IMR-90 (cell line): ENCODE measurements around the gene HOXD9. TPM values are rescaled to one million over a fixed set of nuclear protein-coding genes. Genes with fewer than 3 reads are reported as not detected.

Experiments
- ATAC-seq: fragments of 200-7000 bp; cut with Tn5 transposase; 2 replicates; pipeline ENCODE4 v1.9.1; 2020; ENCODE audit warnings: low read depth, mild to moderate bottlenecking, moderate library complexity
- BruUV-seq: library from RNA; stranded (reverse); fragments of 400-500 nt; replicated peaks from 2 replicates; lab custom pipeline; 2021; lab: Mats Ljungman, UMichigan
- CTCF ChIA-PET: fragments of 300-600 bp; formaldehyde crosslinking; extraction: SDS; loops from one replicate; lab custom pipeline; 2021; ENCODE audit warnings: antibody characterized with exemption; lab: Yijun Ruan, JAX
- POLR2A ChIA-PET: fragments of 300-600 bp; sonication (Branson Sonifier 250); formaldehyde crosslinking; loops from one replicate; lab custom pipeline; 2022; ENCODE audit warnings: antibody characterized with exemption; ENCODE audit not compliant: unreplicated experiment; lab: Charles Lee
- DNase-seq: peaks from one replicate; pipeline ENCODE4 v3.0.0; 2013
- H2AFZ ChIP-seq: replicated peaks from 2 replicates; pipeline ENCODE3; 2013; ENCODE audit warnings: low read length, mild to moderate bottlenecking; ENCODE audit not compliant: poor library complexity
- H2AK5ac ChIP-seq: 2 replicates; pipeline ENCODE4 v1.6.1; 2013; ENCODE audit warnings: low read depth, low read length, inconsistent platforms
- H2AK9ac ChIP-seq: replicated peaks from 2 replicates; pipeline ENCODE3; 2013; ENCODE audit warnings: mild to moderate bottlenecking, low read depth, low read length, moderate library complexity; ENCODE audit not compliant: poor library complexity
- H2BK120ac ChIP-seq: 2 replicates; pipeline ENCODE4 v1.6.1; 2013; ENCODE audit warnings: low read depth, low read length, inconsistent platforms
- H2BK15ac ChIP-seq: 3 replicates; pipeline ENCODE4 v1.6.1; 2013; ENCODE audit warnings: low read depth, low read length, inconsistent platforms
- H2BK20ac ChIP-seq: 2 replicates; pipeline ENCODE4 v1.6.1; 2013; ENCODE audit warnings: low read depth, mild to moderate bottlenecking, inconsistent platforms, low read length, moderate library complexity
- H2BK5ac ChIP-seq: 2 replicates; pipeline ENCODE4 v1.6.1; 2013; ENCODE audit warnings: mild to moderate bottlenecking, low read depth, low read length, inconsistent platforms; ENCODE audit not compliant: poor library complexity, severe bottlenecking
- H3K14ac ChIP-seq: replicated peaks from 2 replicates; pipeline ENCODE4 v1.6.1; 2013; ENCODE audit warnings: low read depth, low read length, inconsistent platforms
- H3K18ac ChIP-seq: 2 replicates; pipeline ENCODE4 v1.6.1; 2013; ENCODE audit warnings: low read depth, low read length, control low read depth
- H3K23ac ChIP-seq: 2 replicates; pipeline ENCODE4 v1.6.1; 2013; ENCODE audit warnings: low read depth, low read length, inconsistent platforms
- H3K27ac ChIP-seq: 2 replicates; pipeline ENCODE4 v1.5.1; 2013; ENCODE audit warnings: mild to moderate bottlenecking, control low read depth, low read length; ENCODE audit not compliant: insufficient read depth
- H3K27me3 ChIP-seq: 2 replicates; pipeline ENCODE4 v1.6.1; 2013; ENCODE audit warnings: low read length; ENCODE audit not compliant: control insufficient read depth, insufficient read depth
- H3K36me3 ChIP-seq: 2 replicates; pipeline ENCODE4 v1.6.1; 2013; ENCODE audit warnings: low read length, mixed read lengths; ENCODE audit not compliant: control insufficient read depth, insufficient read depth
- H3K4ac ChIP-seq: 2 replicates; pipeline ENCODE4 v1.6.1; 2013; ENCODE audit warnings: low read depth, low read length, inconsistent platforms
- H3K4me1 ChIP-seq: 2 replicates; pipeline ENCODE4 v1.6.1; 2013; ENCODE audit warnings: low read length, mixed read lengths; ENCODE audit not compliant: control insufficient read depth, insufficient read depth
- H3K4me2 ChIP-seq: 2 replicates; pipeline ENCODE4 v1.6.1; 2013; ENCODE audit warnings: low read depth, mild to moderate bottlenecking, control low read depth, low read length, moderate library complexity
- H3K4me3 ChIP-seq: 2 replicates; pipeline ENCODE4 v1.5.1; 2013; ENCODE audit warnings: low read depth, mild to moderate bottlenecking, control low read depth, low read length, moderate library complexity; ENCODE audit not compliant: insufficient read depth
- H3K56ac ChIP-seq: 2 replicates; pipeline ENCODE4 v1.6.1; 2013; ENCODE audit warnings: low read length, inconsistent platforms; ENCODE audit not compliant: insufficient read depth; ENCODE audit errors: extremely low read depth
- H3K79me1 ChIP-seq, 2 experiments: 2 replicates each; pipeline ENCODE4 v1.6.1; 2013; ENCODE audit warnings: low read length in 2 of 2, inconsistent platforms in 1 of 2, low read depth in 1 of 2
- H3K9ac ChIP-seq: 2 replicates; pipeline ENCODE4 v1.6.1; 2013; ENCODE audit warnings: low read depth, low read length, control low read depth
- H3K9me1 ChIP-seq: 2 replicates; pipeline ENCODE4 v1.6.1; 2013; ENCODE audit warnings: low read length, inconsistent platforms; ENCODE audit not compliant: insufficient read depth
- H3K9me3 ChIP-seq: 2 replicates; pipeline ENCODE4 v1.6.1; 2013; ENCODE audit warnings: low read length; ENCODE audit not compliant: control insufficient read depth, insufficient read depth
- H4K20me1 ChIP-seq: 2 replicates; pipeline ENCODE4 v1.6.1; 2013; ENCODE audit warnings: low read length, inconsistent platforms; ENCODE audit not compliant: insufficient read depth
- H4K5ac ChIP-seq: 2 replicates; pipeline ENCODE4 v1.6.1; 2013; ENCODE audit warnings: mild to moderate bottlenecking, low read depth, low read length, control low read depth
- H4K8ac ChIP-seq, 2 experiments: 2 replicates each; pipeline ENCODE4 v1.6.1; 2013; ENCODE audit warnings: low read depth in 2 of 2, low read length in 2 of 2, control low read depth in 1 of 2, inconsistent platforms in 1 of 2
- H4K91ac ChIP-seq: 2 replicates; pipeline ENCODE4 v1.6.1; 2013; ENCODE audit warnings: low read depth, low read length, inconsistent platforms; ENCODE audit not compliant: insufficient read depth
- BHLHE40 ChIP-seq: fragments of 150-350 bp; IDR thresholded peaks from 2 replicates; pipeline ENCODE4 v1.6.1; 2016; ENCODE audit warnings: mild to moderate bottlenecking, low read depth, low read length
- CEBPB ChIP-seq: IDR thresholded peaks from 2 replicates; pipeline ENCODE4 v1.6.1; 2012; ENCODE audit warnings: low read depth, low read length, improper control_type of control experiment
- CHD1 ChIP-seq: IDR thresholded peaks from 2 replicates; pipeline ENCODE4 v1.6.1; 2012; ENCODE audit warnings: low read depth, low read length, improper control_type of control experiment
- FOS ChIP-seq: fragments of 150-350 bp; IDR thresholded peaks from 2 replicates; pipeline ENCODE4 v1.6.1; 2016; ENCODE audit warnings: low read depth, low read length
- MAFK ChIP-seq: IDR thresholded peaks from 2 replicates; pipeline ENCODE4 v1.6.1; 2012; ENCODE audit warnings: low read depth, low read length, improper control_type of control experiment
- MAZ ChIP-seq: IDR thresholded peaks from 2 replicates; pipeline ENCODE4 v1.6.1; 2012; ENCODE audit warnings: low read depth, mild to moderate bottlenecking, low read length, improper control_type of control experiment, moderate library complexity, borderline replicate concordance
- NFE2L2 ChIP-seq: fragments of 150-350 bp; IDR thresholded peaks from 2 replicates; pipeline ENCODE4 v1.6.1; 2016; ENCODE audit warnings: low read depth, mild to moderate bottlenecking, low read length
- POLR2A ChIP-seq: IDR thresholded peaks from 2 replicates; pipeline ENCODE4 v1.6.1; 2012; ENCODE audit warnings: mild to moderate bottlenecking, low read depth, low read length
- RAD21 ChIP-seq: IDR thresholded peaks from 2 replicates; pipeline ENCODE4 v1.6.1; 2012; ENCODE audit warnings: low read length, improper control_type of control experiment
- RCOR1 ChIP-seq: IDR thresholded peaks from 2 replicates; pipeline ENCODE4 v1.6.1; 2012; ENCODE audit warnings: mild to moderate bottlenecking, low read length, improper control_type of control experiment; ENCODE audit not compliant: insufficient replicate concordance
- RFX5 ChIP-seq: IDR thresholded peaks from 2 replicates; pipeline ENCODE4 v1.8.0; 2012; ENCODE audit warnings: low read depth, mild to moderate bottlenecking, low read length, moderate library complexity
- SMC3 ChIP-seq: fragments of 150-350 bp; IDR thresholded peaks from 2 replicates; pipeline ENCODE4 v1.6.1; 2016; ENCODE audit warnings: low read depth, mild to moderate bottlenecking, antibody characterized with exemption, low read length, moderate library complexity
- WGBS, 2 experiments: methylation state at CpG; one replicate each; pipeline versions ENCODE4 v1.1.5 to v1.1.7; 2013; ENCODE audit warnings: missing lambda C conversion rate in 2 of 2; ENCODE audit not compliant: insufficient read length in 1 of 2; ENCODE audit errors: extremely low coverage in 2 of 2; 5-methylcytosine and 5-hydroxymethylcytosine counted together
- dilution Hi-C: fragments of 300-500 bp; cut with HindIII; formaldehyde crosslinking; loops from one replicate; pipeline ENCODE4 v1.14.3; 2018; ENCODE audit warnings: low sequenced_read_pairs; ENCODE audit not compliant: unreplicated experiment
- in situ Hi-C: fragments of 300-500 bp; cut with MboI; formaldehyde crosslinking; loops from 3 replicates; pipeline ENCODE4 v1.14.3; 2019; ENCODE audit warnings: low sequenced_read_pairs, inconsistent platforms, mixed read lengths
- intact Hi-C: fragments of 100-400 bp; cut with micrococcal nuclease; formaldehyde crosslinking; loops from 2 replicates; pipeline ENCODE4 v1.10.0; 2022
- polyA plus RNA-seq, 3 experiments: library from polyadenylated mRNA; depleted of rRNA; stranded (reverse); fragments of >200 nt; gene quantifications; 2 replicates each; pipeline ENCODE4 v1.2.3, GENCODE V29; 2012; ENCODE audit warnings: low replicate concordance in 1 of 3
- total RNA-seq: library from RNA; depleted of rRNA; stranded (reverse); fragments of >200 nt; gene quantifications from 2 replicates; pipeline ENCODE4 v1.2.3, GENCODE V29; 2012
- TF ChIP-seq, protein P1 (sequence below): fragments of 150-350 bp; IDR thresholded peaks from 2 replicates; pipeline ENCODE4 v1.6.1; 2017; ENCODE audit warnings: mild to moderate bottlenecking, antibody characterized with exemption, low read length, low read depth

The HOXD9 gene
- total and polyA plus RNA-seq, 2 of the 4 experiments (the other 2 are of a cell fraction): not detected

DNA sequence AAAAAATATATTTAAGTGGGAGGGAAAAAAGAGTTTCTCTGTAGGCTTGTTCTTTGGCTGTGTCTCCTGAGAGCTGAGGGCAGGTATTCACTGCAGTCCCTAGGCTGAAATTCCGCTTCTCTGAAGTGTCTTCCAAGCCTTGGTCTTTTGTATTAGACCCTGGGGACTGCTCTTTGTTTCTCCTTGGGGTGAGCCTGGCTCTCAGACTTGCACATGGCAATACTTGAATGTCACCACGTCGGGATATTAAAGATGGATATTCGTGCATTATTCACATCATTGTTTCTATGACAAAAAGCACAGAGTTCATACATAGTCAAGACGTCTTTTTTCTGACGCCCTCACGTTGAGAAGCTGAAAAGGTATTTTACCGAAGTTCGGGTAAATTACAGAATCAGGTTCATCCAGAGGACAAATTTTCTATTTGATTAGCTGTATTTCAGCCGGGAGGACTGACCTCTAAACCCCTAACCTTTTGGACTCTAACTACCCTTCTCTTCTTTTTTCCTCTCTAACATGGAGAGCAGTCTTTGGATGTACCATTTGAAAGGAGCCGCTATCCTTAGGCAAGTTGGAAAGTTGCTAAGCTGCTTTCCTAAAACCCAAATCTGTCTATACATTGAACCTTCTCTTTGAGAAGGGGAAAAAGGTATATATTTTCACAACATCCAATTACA lies 32.2 kb downstream of the HOXD9 start:
- Histone ChIP-seq H3K4ac (no peak overlapping the region), H3K9me3 (peaks cover 12% of the 10 kb centered on the region), H2AK9ac (no peak overlapping the region), H2BK5ac (no peak overlapping the region), H4K5ac (no peak overlapping the region), H3K9ac (no peak overlapping the region), H3K18ac (no peak overlapping the region), H2AK5ac (no peak overlapping the region), H4K8ac (no peak overlapping the region), H3K27me3 (peaks cover 91% of the 10 kb centered on the region), H2BK15ac (no peak overlapping the region), H3K56ac (no peak overlapping the region), H2AFZ (no peak overlapping the region), H3K36me3 (no peaks in the 10 kb centered on the region), H3K4me3 (no peak overlapping the region), H2BK20ac (no peak overlapping the region), H3K23ac (no peak overlapping the region), H3K4me1 (no peaks in the 10 kb centered on the region), H3K79me1 (no peaks in the 10 kb centered on the region), H3K14ac (no peak overlapping the region), H3K4me2 (no peak overlapping the region), H3K27ac (no peak overlapping the region), H4K91ac (no peak overlapping the region), H3K9me1 (no peaks in the 10 kb centered on the region), H4K20me1 (no peaks in the 10 kb centered on the region), H2BK120ac (no peak overlapping the region)
- BruUV-seq: no TSS peak
- dilution Hi-C loops: no loop called here
- no peak for ATAC-seq
- TF ChIP-seq, protein P1, sequence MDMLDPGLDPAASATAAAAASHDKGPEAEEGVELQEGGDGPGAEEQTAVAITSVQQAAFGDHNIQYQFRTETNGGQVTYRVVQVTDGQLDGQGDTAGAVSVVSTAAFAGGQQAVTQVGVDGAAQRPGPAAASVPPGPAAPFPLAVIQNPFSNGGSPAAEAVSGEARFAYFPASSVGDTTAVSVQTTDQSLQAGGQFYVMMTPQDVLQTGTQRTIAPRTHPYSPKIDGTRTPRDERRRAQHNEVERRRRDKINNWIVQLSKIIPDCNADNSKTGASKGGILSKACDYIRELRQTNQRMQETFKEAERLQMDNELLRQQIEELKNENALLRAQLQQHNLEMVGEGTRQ: no peak
- no peak for TF ChIP-seq NFE2L2
- TF ChIP-seq RFX5: no peak
- no peak for TF ChIP-seq RAD21
- no peak for TF ChIP-seq SMC3
- no peak for TF ChIP-seq MAFK
- TF ChIP-seq MAZ: no peak
- no peak for TF ChIP-seq POLR2A
- no peak for TF ChIP-seq FOS
- no peak for TF ChIP-seq CHD1
- no peak for TF ChIP-seq RCOR1
- no peak for TF ChIP-seq CEBPB
- no peak for TF ChIP-seq BHLHE40
- in situ Hi-C loops: no loop called here
- no peak for DNase-seq
- intact Hi-C loops: no loop called here
- ChIA-PET POLR2A (interaction anchor here (0.6 kb wide), 1 partner anchor 223 kb away, joined by 13 read pairs; no protein-coding TSS in a partner anchor), CTCF (interaction anchor here (0.6 to 3.3 kb wide), 2 partner anchors 300 to 739 kb away, joined by 5 to 7 read pairs; no protein-coding TSS in a partner anchor)
- WGBS, 2 experiments: 0% methylated on average over 2 of the region's 11 CpGs; no CpG with 5 or more reads in 1 of the 2 experiments
